WTC11 (cell line): ENCODE results near the gene IRS1. TPM values are rescaled to one million over a fixed set of nuclear protein-coding genes. Genes with fewer than 3 reads are reported as not detected.

Experiments used
- ATAC-seq: fragments of 200-7000 bp; cut with Tn5 transposase; 2 replicates; pipeline ENCODE4 v1.10.0; 2021; ENCODE audit warnings: mild to moderate bottlenecking, moderate library complexity
- CTCF ChIA-PET: fragments of 300-600 bp; sonication (Branson Sonifier 250); formaldehyde crosslinking; loops from one replicate; lab custom pipeline; 2021; ENCODE audit warnings: antibody characterized with exemption; lab: Charles Lee
- POLR2A ChIA-PET: fragments of 350-600 bp; sonication (Branson Sonifier 250); formaldehyde crosslinking; loops from one replicate; lab custom pipeline; 2021; ENCODE audit warnings: antibody characterized with exemption; lab: Charles Lee
- DNase-seq: peaks from one replicate; pipeline ENCODE4 v3.0.0; 2021; ENCODE audit warnings: low spot score
- H3K27ac Mint-ChIP-seq: 2 replicates; pipeline ENCODE4 v1.8.0; 2021; ENCODE audit warnings: mixed read lengths
- H3K27me3 Mint-ChIP-seq: 2 replicates; pipeline ENCODE4 v1.8.0; 2021; ENCODE audit warnings: low read depth, mild to moderate bottlenecking, moderate library complexity, mixed read lengths
- H3K36me3 Mint-ChIP-seq: 2 replicates; pipeline ENCODE4 v1.8.0; 2021; ENCODE audit warnings: mixed read lengths
- H3K4me1 Mint-ChIP-seq: 2 replicates; pipeline ENCODE4 v1.8.0; 2022; ENCODE audit warnings: mixed read lengths
- H3K4me3 Mint-ChIP-seq: 2 replicates; pipeline ENCODE4 v1.8.0; 2021; ENCODE audit warnings: mild to moderate bottlenecking, moderate library complexity, mixed read lengths
- H3K9me3 Mint-ChIP-seq: 2 replicates; pipeline ENCODE4 v1.8.0; 2021; ENCODE audit warnings: mixed read lengths
- AR ChIP-seq: fragments of 250-450 bp; sonication (Bioruptor Pico); IDR thresholded peaks from 2 replicates; pipeline ENCODE4 v1.9.0; 2021; ENCODE audit warnings: mild to moderate bottlenecking
- CREM ChIP-seq: sonication (generic); formaldehyde crosslinking; IDR thresholded peaks from 2 replicates; pipeline ENCODE4 v1.8.1; 2022; ENCODE audit warnings: mild to moderate bottlenecking, missing genetic modification reagents, moderate library complexity
- E2F1 ChIP-seq: sonication (generic); formaldehyde crosslinking; IDR thresholded peaks from 2 replicates; pipeline ENCODE4 v1.8.0; 2022; ENCODE audit warnings: mild to moderate bottlenecking, missing genetic modification reagents
- E2F5 ChIP-seq: sonication (generic); formaldehyde crosslinking; IDR thresholded peaks from 2 replicates; pipeline ENCODE4 v1.8.1; 2022; ENCODE audit warnings: mild to moderate bottlenecking, moderate library complexity, missing genetic modification reagents
- ESRRA ChIP-seq: sonication (generic); formaldehyde crosslinking; IDR thresholded peaks from 2 replicates; pipeline ENCODE4 v1.8.1; 2022; ENCODE audit warnings: mild to moderate bottlenecking, missing genetic modification reagents, borderline replicate concordance
- FOXJ3 ChIP-seq: sonication (generic); formaldehyde crosslinking; IDR thresholded peaks from 2 replicates; pipeline ENCODE4 v1.9.0; 2021; ENCODE audit warnings: missing genetic modification reagents, mild to moderate bottlenecking, borderline replicate concordance
- FOXP4 ChIP-seq: sonication (generic); formaldehyde crosslinking; IDR thresholded peaks from 2 replicates; pipeline ENCODE4 v1.8.0; 2022; ENCODE audit warnings: mild to moderate bottlenecking, missing genetic modification reagents
- GTF2I ChIP-seq: fragments of 250-450 bp; sonication (Bioruptor Pico); conservative IDR thresholded peaks from 2 replicates; pipeline ENCODE4 v1.4.0; 2021; ENCODE audit warnings: mild to moderate bottlenecking
- HMGXB4 ChIP-seq: sonication (generic); formaldehyde crosslinking; IDR thresholded peaks from 2 replicates; pipeline ENCODE4 v1.8.1; 2023; ENCODE audit warnings: mild to moderate bottlenecking, moderate library complexity, missing genetic modification reagents
- IRF1 ChIP-seq: sonication (generic); formaldehyde crosslinking; IDR thresholded peaks from 2 replicates; pipeline ENCODE4 v1.8.0; 2023; ENCODE audit warnings: missing genetic modification reagents
- PRDM15 ChIP-seq: sonication (generic); formaldehyde crosslinking; IDR thresholded peaks from 2 replicates; pipeline ENCODE4 v1.8.0; 2022; ENCODE audit warnings: missing genetic modification reagents
- RELA ChIP-seq: sonication (generic); formaldehyde crosslinking; IDR thresholded peaks from 2 replicates; pipeline ENCODE4 v1.8.1; 2022; ENCODE audit warnings: missing genetic modification reagents, mild to moderate bottlenecking, borderline replicate concordance
- RORB ChIP-seq: fragments of 250-450 bp; sonication (Bioruptor Pico); IDR thresholded peaks from 2 replicates; pipeline ENCODE4 v1.9.0; 2021; ENCODE audit warnings: mild to moderate bottlenecking
- SOX15 ChIP-seq: fragments of 250-450 bp; sonication (Bioruptor Pico); IDR thresholded peaks from 2 replicates; pipeline ENCODE4 v1.9.0; 2021; ENCODE audit warnings: mild to moderate bottlenecking
- SP1 ChIP-seq: sonication (generic); formaldehyde crosslinking; conservative IDR thresholded peaks from 2 replicates; pipeline ENCODE4 v1.8.1; 2022; ENCODE audit warnings: missing genetic modification reagents
- TEAD1 ChIP-seq: sonication (generic); formaldehyde crosslinking; IDR thresholded peaks from 2 replicates; pipeline ENCODE4 v1.8.0; 2022; ENCODE audit warnings: mild to moderate bottlenecking, missing genetic modification reagents
- TP53 ChIP-seq: sonication (generic); formaldehyde crosslinking; IDR thresholded peaks from 2 replicates; pipeline ENCODE4 v1.8.1; 2023; ENCODE audit warnings: mild to moderate bottlenecking, missing genetic modification reagents
- ZBTB21 ChIP-seq: sonication (generic); formaldehyde crosslinking; IDR thresholded peaks from 2 replicates; pipeline ENCODE4 v1.8.1; 2023; ENCODE audit warnings: mild to moderate bottlenecking, missing genetic modification reagents, borderline replicate concordance
- ZMAT4 ChIP-seq: fragments of 250-450 bp; sonication (Bioruptor Pico); IDR thresholded peaks from 2 replicates; pipeline ENCODE4 v1.9.0; 2021; ENCODE audit warnings: mild to moderate bottlenecking
- ZNF425 ChIP-seq: fragments of 250-450 bp; sonication (Bioruptor Pico); conservative IDR thresholded peaks from 2 replicates; pipeline ENCODE4 v1.9.0; 2021; ENCODE audit warnings: mild to moderate bottlenecking
- total RNA-seq: library from RNA; stranded (reverse); gene quantifications from 3 replicates; pipeline ENCODE4 v1.2.3, GENCODE V29; 2021

IRS1 gene
- total RNA-seq, 1 experiment from 2014 or later = 22.9 TPM

GRCh38 chr2:226743915-226744314, 55.7 kb downstream of the IRS1 start (continued):
- TF ChIP-seq HMGXB4 (CRISPR knock-in tag) (no peak), FOXP4 (CRISPR knock-in tag) (no peak), CREM (CRISPR knock-in tag) (no peak), IRF1 (CRISPR knock-in tag) (no peak), RORB (no peak), RELA (CRISPR knock-in tag) (no peak), SOX15 (CRISPR knock-in tag) (no peak), PRDM15 (no peak), ZMAT4 (no peak), ZBTB21 (CRISPR knock-in tag) (no peak)

GRCh38 chr2:226742347-226742746, 57.3 kb downstream of the IRS1 start:
- H3K9me3 Mint-ChIP-seq = peaks cover 9% of the 10 kb centered on the region
- peak overlapping the region; percentile 31; the same call in 1 of the 2 replicates for H3K27ac Mint-ChIP-seq
- DNase-seq (no peak), ATAC-seq (no peak)
- no peak overlapping the region for H3K4me3 Mint-ChIP-seq
- ChIA-PET POLR2A (no interaction called here), CTCF (interaction anchor here (0.9 kb wide), 1 partner anchor 19 kb away, joined by 4 read pairs; no protein-coding TSS in a partner anchor)
- H3K4me1 Mint-ChIP-seq = peaks cover 53% of the 10 kb centered on the region
- H3K36me3 Mint-ChIP-seq = peaks cover 9% of the 10 kb centered on the region
- no peaks in the 10 kb centered on the region for H3K27me3 Mint-ChIP-seq
- TF ChIP-seq ZNF425 (CRISPR knock-in tag) (no peak), RORB (no peak), TP53 (no peak), AR (CRISPR knock-in tag) (no peak), TEAD1 (CRISPR knock-in tag) (no peak), ESRRA (CRISPR knock-in tag) (no peak), FOXJ3 (no peak), ZMAT4 (no peak), SP1 (CRISPR knock-in tag) (no peak), E2F5 (no peak), CREM (CRISPR knock-in tag) (no peak), GTF2I (CRISPR knock-in tag) (no peak), E2F1 (no peak)
